ENCODE data around the gene SCGB3A1. TPM values are rescaled to one million over a fixed set of nuclear protein-coding genes. Genes with fewer than 3 reads are reported as not detected.

The SCGB3A1 gene
- total RNA-seq: 1 to 10 TPM in 1 of 2 donors, not detected in 1; 1.7 TPM
- 1 to 10 TPM in 1 of 2 donors, not detected in 1; 1.0 TPM for polyA plus RNA-seq (ENCODE audit: insufficient read length in 2 of 2)
- long read RNA-seq, donor 1, partial matches to known transcripts: 0 of 3 reads
- long read RNA-seq, donor 1, other reads (novel, unspliced or antisense): 0 of 3 reads
- long read RNA-seq, donor 2, partial matches to known transcripts: 0 of 1 reads
- long read RNA-seq, donor 2, other reads (novel, unspliced or antisense): 0 of 1 reads
- long read RNA-seq, donor 3: 0 reads
- long read RNA-seq, donor 4, transcript SCGB3A1-201 (3 exons, 521 nt): major isoform, 7 of 9 reads
- long read RNA-seq, donor 4, partial matches to known transcripts: 0 of 9 reads
- long read RNA-seq, donor 4, other reads (novel, unspliced or antisense): 0 of 9 reads

DNA sequence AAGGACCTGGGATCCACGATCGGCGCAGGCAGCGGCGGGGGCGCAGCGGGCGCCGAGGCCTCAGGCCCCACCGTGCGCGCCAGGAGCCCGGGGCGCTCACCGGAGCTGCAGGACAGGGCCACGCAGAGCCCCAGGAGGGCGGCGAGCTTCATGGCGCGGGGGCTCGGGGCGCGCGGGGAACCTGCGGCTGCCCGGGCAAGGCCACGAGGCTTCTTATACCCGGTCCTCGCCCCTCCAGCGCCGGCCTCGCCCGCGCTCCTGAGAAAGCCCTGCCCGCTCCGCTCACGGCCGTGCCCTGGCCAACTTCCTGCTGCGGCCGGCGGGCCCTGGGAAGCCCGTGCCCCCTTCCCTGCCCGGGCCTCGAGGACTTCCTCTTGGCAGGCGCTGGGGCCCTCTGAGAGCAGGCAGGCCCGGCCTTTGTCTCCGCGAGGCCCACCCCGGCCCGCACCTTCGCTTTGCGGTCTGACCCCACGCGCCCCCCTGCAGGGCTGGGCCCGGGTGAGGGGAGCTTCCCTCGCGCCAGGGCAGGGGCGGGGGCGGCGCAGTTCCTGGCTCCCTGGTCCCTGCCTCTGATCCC, at the start of gene SCGB3A1:
SCGB3A1 (minus strand) TSS at position 189 of the 577 bp plus-strand sequence; CDS start at position 152, 37 bp downstream.
- Histone ChIP-seq H3K27ac (ENCODE audit: low read depth, low read length) (no peak within 1 kb of the TSS), H3K36me3 (ENCODE audit: control insufficient read depth, insufficient read depth, low read length) (no peaks in the 10 kb centered on the region), H3K4me1 (ENCODE audit: control insufficient read depth, insufficient read depth, low read length) (peaks cover 14% of the 10 kb centered on the region), H3K4me3 (ENCODE audit: low read depth, low read length) (no peak within 1 kb of the TSS), H3K9me3 (ENCODE audit: control insufficient read depth, insufficient read depth, low read length) (no peaks in the 10 kb centered on the region), H3K27me3 (ENCODE audit: control insufficient read depth, insufficient read depth, low read length) (peaks cover 32% of the 10 kb centered on the region)
- DNase-seq (ENCODE audit: low read depth in 4 of 6, low spot score in 6 of 6): peak in 1 of 6 donors; percentile 3
- 4% methylated on average over 60 of the region's 60 CpGs for WGBS (ENCODE audit: insufficient coverage)

- peaks cover 7% of the 10 kb centered on the region for H3K27me3 ChIP-seq (ENCODE audit: control insufficient read depth, insufficient read depth, low read length)
- no peak for DNase-seq (ENCODE audit: low read depth in 4 of 6, low spot score in 6 of 6)
- no peaks in the 10 kb centered on the region for H3K36me3 ChIP-seq (ENCODE audit: control insufficient read depth, insufficient read depth, low read length)
- H3K27ac ChIP-seq (ENCODE audit: low read depth, low read length): no peak overlapping the region
- WGBS (ENCODE audit: insufficient coverage): 82% methylated on average over 6 of the region's 6 CpGs
- H3K9me3 ChIP-seq (ENCODE audit: control insufficient read depth, insufficient read depth, low read length): no peaks in the 10 kb centered on the region
- no peak overlapping the region for H3K4me3 ChIP-seq (ENCODE audit: low read depth, low read length)
- H3K4me1 ChIP-seq (ENCODE audit: control insufficient read depth, insufficient read depth, low read length): peaks cover 9% of the 10 kb centered on the region
These were observed 49.2 kb upstream of the SCGB3A1 start for GRCh38 chr5:180640611-180640860.

DNA sequence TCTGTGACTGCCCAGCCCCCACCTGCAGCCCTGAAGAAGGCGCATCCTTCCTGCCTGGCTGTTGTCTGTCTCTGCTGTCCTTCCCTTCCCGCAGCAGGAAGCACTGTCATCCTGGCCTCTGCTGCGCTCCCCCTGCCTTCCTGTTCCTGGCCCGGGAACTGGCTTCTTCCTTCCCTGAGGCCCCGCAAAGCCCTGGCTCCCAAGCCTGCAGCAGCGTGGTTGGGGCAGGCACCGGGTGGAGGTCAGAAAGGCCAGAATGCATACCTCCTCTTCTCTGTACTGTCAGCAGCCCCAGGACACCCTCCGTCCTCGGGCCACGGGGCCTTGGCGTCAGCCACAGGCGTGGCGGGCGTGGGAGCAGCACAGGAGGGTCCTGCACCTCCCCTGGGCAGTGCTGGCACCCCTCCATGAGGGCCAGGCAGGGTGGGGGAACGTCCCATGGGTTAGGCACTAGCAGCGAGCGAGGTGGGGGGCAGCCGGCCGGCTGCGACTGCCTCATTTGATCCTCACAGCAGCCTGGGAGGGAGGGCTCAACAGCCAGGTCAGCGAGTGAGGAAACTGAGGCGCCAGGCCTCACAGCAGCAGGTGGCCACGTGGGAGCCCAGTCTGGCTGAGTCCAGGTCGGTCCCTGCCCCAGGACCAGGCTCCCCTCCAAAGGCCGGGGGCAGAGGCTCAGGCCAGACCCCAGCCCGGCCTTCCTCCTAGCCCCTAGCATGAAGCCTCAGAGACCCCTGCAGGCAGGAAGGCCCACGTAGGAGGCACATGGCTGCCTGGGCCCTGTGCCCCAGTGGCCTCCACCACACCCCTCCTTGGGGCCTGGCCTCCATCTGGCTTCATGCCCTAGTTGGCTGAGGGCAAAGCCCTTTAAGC, 48.7 kb upstream of the SCGB3A1 start:
- WGBS (ENCODE audit: insufficient coverage): 79% methylated on average over 27 of the region's 27 CpGs
- peaks cover 6% of the 10 kb centered on the region for H3K27me3 ChIP-seq (ENCODE audit: control insufficient read depth, insufficient read depth, low read length)
- H3K27ac ChIP-seq (ENCODE audit: low read depth, low read length): no peak overlapping the region
- no peak overlapping the region for H3K4me3 ChIP-seq (ENCODE audit: low read depth, low read length)
- H3K36me3 ChIP-seq (ENCODE audit: control insufficient read depth, insufficient read depth, low read length): no peaks in the 10 kb centered on the region
- no peaks in the 10 kb centered on the region for H3K9me3 ChIP-seq (ENCODE audit: control insufficient read depth, insufficient read depth, low read length)
- DNase-seq (ENCODE audit: low read depth in 4 of 6, low spot score in 6 of 6): no peak
- H3K4me1 ChIP-seq (ENCODE audit: control insufficient read depth, insufficient read depth, low read length): peaks cover 9% of the 10 kb centered on the region

- no peak overlapping the region for H3K27ac ChIP-seq (ENCODE audit: low read depth, low read length)
- no peaks in the 10 kb centered on the region for H3K9me3 ChIP-seq (ENCODE audit: control insufficient read depth, insufficient read depth, low read length)
- DNase-seq (ENCODE audit: low read depth in 4 of 6, low spot score in 6 of 6): no peak
- H3K4me1 ChIP-seq (ENCODE audit: control insufficient read depth, insufficient read depth, low read length): peaks cover 9% of the 10 kb centered on the region
- H3K4me3 ChIP-seq (ENCODE audit: low read depth, low read length): no peak overlapping the region
- no peaks in the 10 kb centered on the region for H3K36me3 ChIP-seq (ENCODE audit: control insufficient read depth, insufficient read depth, low read length)
- WGBS (ENCODE audit: insufficient coverage): 59% methylated on average over 3 of the region's 3 CpGs
- peaks cover 3% of the 10 kb centered on the region for H3K27me3 ChIP-seq (ENCODE audit: control insufficient read depth, insufficient read depth, low read length)
These were observed 48.0 kb upstream of the SCGB3A1 start for GRCh38 chr5:180639287-180639686.

GRCh38 chr5:180637962-180638680, 46.8 kb upstream of the SCGB3A1 start:
- 65% methylated on average over 20 of the region's 20 CpGs for WGBS (ENCODE audit: insufficient coverage)
- Histone ChIP-seq H3K27me3 (ENCODE audit: control insufficient read depth, insufficient read depth, low read length) (peaks cover under 1% of the 10 kb centered on the region), H3K27ac (ENCODE audit: low read depth, low read length) (no peak overlapping the region), H3K4me3 (ENCODE audit: low read depth, low read length) (no peak overlapping the region), H3K4me1 (ENCODE audit: control insufficient read depth, insufficient read depth, low read length) (peaks cover 9% of the 10 kb centered on the region), H3K9me3 (ENCODE audit: control insufficient read depth, insufficient read depth, low read length) (no peaks in the 10 kb centered on the region), H3K36me3 (ENCODE audit: control insufficient read depth, insufficient read depth, low read length) (no peaks in the 10 kb centered on the region)
- DNase-seq (ENCODE audit: low read depth in 4 of 6, low spot score in 6 of 6): no peak

GRCh38 chr5:180636403-180637075, 45.2 kb upstream of the SCGB3A1 start:
- DNase-seq (ENCODE audit: low read depth in 4 of 6, low spot score in 6 of 6): no peak
- WGBS (ENCODE audit: insufficient coverage): 75% methylated on average over 18 of the region's 18 CpGs
- Histone ChIP-seq H3K4me1 (ENCODE audit: control insufficient read depth, insufficient read depth, low read length) (peaks cover 15% of the 10 kb centered on the region), H3K27me3 (ENCODE audit: control insufficient read depth, insufficient read depth, low read length) (no peaks in the 10 kb centered on the region), H3K36me3 (ENCODE audit: control insufficient read depth, insufficient read depth, low read length) (no peaks in the 10 kb centered on the region), H3K9me3 (ENCODE audit: control insufficient read depth, insufficient read depth, low read length) (no peaks in the 10 kb centered on the region), H3K4me3 (ENCODE audit: low read depth, low read length) (no peak overlapping the region), H3K27ac (ENCODE audit: low read depth, low read length) (no peak overlapping the region)

DNA sequence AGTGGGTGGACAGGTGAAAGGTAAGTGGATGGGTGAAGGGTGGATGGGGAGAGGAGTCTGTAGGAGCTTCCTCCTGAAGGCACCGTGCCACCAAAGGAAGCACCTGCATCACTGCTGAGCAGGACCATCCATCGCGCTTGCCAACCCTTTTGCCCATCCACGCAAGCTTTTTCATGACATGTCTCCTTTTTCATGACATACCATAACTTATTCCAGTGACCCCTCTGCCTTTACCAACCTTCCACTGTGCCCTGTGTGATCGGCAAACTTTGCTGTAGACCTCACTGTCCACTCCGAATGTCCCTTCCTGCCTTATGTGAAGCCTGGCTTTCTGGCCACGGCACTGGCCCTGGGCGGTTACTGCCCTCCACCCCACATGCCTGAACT, 44.7 kb upstream of the SCGB3A1 start:
- H3K27ac ChIP-seq (ENCODE audit: low read depth, low read length): no peak overlapping the region
- 95% methylated on average over 7 of the region's 8 CpGs for whole genome bisulfite sequencing (ENCODE audit: insufficient coverage)
- H3K4me3 ChIP-seq (ENCODE audit: low read depth, low read length): no peak overlapping the region
- H3K27me3 ChIP-seq (ENCODE audit: control insufficient read depth, insufficient read depth, low read length): no peaks in the 10 kb centered on the region
- H3K4me1 ChIP-seq (ENCODE audit: control insufficient read depth, insufficient read depth, low read length): peaks cover 15% of the 10 kb centered on the region
- no peak for DNase-seq (ENCODE audit: low read depth in 4 of 6, low spot score in 6 of 6)
- no peaks in the 10 kb centered on the region for H3K36me3 ChIP-seq (ENCODE audit: control insufficient read depth, insufficient read depth, low read length)
- H3K9me3 ChIP-seq (ENCODE audit: control insufficient read depth, insufficient read depth, low read length): no peaks in the 10 kb centered on the region

GRCh38 chr5:180633283-180634177, 42.2 kb upstream of the SCGB3A1 start:
- Histone ChIP-seq H3K36me3 (ENCODE audit: control insufficient read depth, insufficient read depth, low read length) (no peaks in the 10 kb centered on the region), H3K27ac (ENCODE audit: low read depth, low read length) (no peak overlapping the region), H3K4me3 (ENCODE audit: low read depth, low read length) (no peak overlapping the region), H3K4me1 (ENCODE audit: control insufficient read depth, insufficient read depth, low read length) (peaks cover 6% of the 10 kb centered on the region), H3K27me3 (ENCODE audit: control insufficient read depth, insufficient read depth, low read length) (no peaks in the 10 kb centered on the region), H3K9me3 (ENCODE audit: control insufficient read depth, insufficient read depth, low read length) (no peaks in the 10 kb centered on the region)
- WGBS (ENCODE audit: insufficient coverage): 78% methylated on average over 13 of the region's 14 CpGs
- no peak for DNase-seq (ENCODE audit: low read depth in 4 of 6, low spot score in 6 of 6)
